Stimulated activated CD8-positive, alpha-beta memory T cell treated with anti-CD3 and anti-CD28 coated beads, Interleukin-4, amount 100 ng/mL, for 1 hour (primary cell): ENCODE results near the gene TMEM92.
A peak's percentile ranks its signal among the peaks of the same experiment; 100 is the strongest.
"Not testable (repeated sequence)": the region's sequence is repeated elsewhere in the genome, so short reads cannot be mapped to it uniquely, and the experiment has no call there.

Experiments used
- DNase-seq, 2 donors: peaks; one replicate each; pipeline ENCODE4 v3.0.0-alpha.2; 2020; ENCODE audit warnings: low read depth in 2 of 2, low spot score in 1 of 2

Gene TMEM92

DNA sequence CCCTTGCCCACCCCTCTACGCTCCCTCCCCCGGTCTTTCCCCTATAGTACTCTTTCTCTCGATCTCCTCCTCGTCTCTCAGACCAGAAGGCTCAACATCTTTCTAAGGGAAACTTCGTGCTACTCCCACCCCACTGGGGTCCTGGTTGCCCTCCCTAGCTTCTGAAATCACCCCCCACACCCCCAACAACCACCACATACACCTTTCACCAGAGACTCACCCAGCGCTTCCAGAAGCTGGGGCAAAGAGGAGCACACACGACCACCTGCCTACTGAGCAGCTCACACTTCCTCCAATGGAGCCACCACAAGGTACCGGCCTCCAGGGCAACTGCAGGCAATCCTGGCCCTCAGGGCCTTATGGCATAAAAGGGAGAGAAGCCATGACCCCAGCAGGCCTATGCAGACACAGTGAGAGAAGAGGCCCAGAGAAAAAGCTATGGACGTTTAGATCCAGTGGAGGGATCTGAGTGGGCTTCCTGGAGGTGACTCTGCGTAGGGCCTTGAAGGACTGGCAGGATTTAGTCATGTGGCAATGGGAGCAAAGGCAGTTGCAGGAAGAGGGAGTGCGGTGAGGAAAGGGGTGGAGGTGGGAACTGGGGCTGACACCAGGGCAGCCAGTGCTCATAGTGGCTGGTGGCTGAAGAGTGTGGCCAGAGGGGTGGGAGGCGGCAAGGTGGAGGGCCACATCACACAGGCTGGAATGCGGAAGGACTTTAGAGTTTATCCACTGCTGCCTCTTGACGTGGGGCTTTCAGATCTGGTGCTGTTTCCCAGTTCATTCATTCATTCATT is 12.1 kb upstream of the TMEM92 start:
- no peak for DNase-seq

DNA sequence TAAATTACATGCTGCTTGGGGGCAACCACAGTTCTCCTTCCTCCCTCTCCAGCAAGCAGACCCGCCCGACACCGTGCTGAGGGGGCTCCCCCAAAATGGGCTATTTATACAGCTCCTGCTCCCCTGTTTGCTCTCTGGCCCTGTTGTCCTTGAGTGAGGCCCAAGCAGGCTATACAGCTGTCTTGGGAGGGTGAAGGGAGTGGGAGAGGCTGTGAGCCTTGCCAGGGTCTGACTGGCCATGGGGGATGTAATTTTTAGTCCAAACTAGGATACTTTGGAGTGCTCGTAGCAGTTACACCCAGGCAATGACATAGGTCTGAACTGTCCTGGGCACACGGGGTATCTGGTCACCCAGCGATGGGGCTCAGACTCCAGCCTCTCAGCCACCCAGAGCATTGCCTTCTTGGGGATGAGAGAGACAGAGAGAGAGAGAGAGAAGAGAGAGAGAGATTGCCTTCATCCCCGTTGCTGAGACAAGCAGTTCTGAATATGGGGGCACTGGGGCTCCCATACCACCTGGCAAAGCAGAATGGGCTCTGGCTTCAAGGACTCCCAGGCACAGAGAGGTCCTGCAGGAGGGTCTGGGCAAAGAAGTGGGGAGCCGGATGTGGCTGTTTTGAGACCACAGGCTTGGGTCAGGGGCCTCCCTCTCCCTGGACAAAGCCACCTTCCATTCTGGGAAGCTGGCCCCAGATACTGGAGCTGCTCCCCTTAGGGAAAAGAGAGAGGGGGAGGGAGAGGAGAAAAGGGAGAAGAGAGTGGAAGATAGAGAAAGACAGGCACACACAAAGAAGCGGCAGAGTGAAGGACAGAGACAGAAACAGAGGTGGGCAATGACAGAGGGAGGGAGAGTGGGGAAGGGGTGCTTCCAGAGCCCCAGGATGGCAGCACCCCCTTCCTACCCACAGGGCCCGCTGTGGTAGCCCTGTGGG is 10.7 kb upstream of the TMEM92 start:
- DNase-seq: no peak

DNA sequence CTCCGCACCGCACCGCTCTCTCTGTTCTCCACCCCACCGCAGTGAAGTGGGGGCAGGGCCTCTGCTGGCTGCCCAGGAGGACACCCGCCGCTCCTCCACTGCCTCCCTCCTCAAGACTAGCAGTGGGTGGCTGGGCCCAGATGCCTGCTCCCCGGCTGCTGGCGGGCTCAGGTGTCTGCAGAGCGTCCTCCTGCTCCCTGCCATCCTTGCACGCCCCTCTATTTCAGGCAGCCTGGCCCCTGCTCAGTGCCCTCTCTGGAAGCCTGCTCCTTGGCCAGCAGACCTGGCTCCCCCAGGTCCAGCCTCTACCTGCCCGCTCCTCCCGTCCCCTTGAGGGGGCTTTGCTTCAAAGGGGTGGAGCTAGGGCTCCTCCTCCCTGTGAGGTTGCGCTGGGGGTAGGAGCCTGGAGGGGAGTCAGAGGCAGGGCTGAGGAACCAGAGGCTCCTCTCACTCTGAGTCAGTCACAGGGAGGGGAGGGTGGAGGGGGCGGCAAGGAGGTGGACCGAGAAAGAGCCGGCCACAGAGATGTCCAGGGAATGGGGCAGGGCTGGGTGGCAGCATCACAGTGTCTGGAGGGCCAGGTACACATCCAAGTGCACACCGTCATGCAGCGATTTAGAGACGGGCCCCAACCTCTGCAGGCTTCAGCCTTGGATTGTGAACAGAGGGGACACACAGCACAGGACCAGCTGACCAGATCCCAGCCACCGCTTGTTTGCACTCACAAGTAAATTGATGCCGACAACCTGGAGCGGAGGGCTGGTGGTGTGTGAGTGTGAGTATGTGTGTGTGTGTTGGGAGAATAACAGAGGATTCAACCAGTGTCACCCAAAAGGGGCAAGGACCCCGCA is 9.8 kb upstream of the TMEM92 start:
- no peak for DNase-seq

DNA sequence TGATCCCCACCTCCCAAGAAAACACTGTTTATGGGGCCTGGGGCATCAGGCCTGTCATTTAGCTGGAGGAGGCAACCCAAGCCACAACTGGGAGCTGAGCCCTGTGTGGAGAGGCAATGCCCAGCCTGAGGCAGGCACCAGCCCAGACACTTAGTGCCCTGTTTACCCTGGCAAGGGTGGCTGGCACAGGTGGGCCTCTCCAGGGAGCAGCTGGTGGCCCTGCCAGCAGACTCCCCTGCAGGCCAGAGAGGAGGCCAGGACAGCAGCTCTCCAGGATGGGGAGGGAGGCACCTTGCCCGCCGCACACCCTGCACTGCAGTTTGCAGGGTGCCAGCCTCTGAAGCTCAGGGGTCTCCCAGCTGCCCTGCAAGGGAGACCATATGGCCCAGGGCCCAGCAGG is 9.1 kb upstream of the TMEM92 start:
- DNase-seq: no peak

DNA sequence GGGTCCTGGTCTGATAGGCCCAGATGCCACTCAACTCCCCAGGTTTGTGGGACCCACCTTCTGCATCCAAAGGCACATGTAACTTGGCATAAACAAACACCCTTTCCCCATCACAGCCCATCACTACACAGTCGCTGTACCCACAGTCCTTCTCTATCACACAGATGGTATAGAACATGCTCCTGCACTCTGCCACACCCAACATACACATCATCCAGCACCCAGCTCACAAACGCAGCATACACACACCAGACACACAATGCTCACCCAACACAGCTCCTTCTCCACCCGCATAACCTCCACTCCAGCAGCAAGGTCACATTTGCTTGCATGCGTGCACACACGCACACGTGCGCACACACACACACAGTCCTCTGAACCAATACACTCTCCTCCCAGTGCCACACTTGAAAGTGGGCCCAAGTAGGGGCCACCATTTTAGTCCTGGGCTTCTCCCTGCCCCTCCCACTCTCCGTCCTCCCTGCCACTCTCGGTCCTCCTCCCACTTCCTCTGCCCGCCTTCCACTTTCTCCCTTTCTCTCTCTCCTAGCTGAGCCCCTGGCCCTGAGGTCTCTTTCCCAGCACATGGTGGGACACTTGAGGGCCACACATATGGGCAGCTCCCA is 8.5 kb upstream of the TMEM92 start:
- no peak for DNase-seq

DNA sequence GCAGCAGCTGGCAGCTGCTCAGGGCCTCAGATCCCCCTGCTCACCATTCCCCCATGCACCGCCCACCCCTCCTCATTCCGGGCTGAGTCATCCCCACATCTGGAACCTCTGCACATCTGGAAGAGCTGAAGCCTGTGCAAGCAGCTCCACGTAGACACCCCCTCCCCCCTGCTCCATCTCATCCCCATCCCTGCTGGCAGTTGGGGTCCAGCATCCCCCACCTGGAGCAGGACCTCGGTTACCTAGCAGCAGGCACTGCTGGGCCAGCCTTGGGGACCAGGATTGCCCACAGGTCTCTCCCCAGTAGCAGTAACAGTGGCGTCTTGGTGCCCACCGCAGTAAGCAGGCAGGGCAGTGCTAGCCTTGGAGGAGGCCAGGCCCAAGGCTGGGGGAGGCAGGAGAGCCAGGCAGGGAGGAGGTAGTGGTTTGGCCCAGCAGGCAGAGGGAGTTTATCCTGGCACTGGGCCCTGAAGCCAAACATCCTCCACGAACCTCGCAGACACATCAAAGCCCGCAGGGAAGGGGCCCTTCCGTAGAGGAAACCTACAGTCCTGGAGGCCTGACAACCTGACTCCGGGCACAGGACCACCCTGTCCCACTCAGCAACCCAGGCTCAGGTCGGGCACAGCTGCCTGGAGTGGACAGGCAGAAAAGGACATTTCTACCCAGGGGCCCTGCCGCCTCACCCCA is 7.7 kb upstream of the TMEM92 start:
- no peak for DNase-seq

DNA sequence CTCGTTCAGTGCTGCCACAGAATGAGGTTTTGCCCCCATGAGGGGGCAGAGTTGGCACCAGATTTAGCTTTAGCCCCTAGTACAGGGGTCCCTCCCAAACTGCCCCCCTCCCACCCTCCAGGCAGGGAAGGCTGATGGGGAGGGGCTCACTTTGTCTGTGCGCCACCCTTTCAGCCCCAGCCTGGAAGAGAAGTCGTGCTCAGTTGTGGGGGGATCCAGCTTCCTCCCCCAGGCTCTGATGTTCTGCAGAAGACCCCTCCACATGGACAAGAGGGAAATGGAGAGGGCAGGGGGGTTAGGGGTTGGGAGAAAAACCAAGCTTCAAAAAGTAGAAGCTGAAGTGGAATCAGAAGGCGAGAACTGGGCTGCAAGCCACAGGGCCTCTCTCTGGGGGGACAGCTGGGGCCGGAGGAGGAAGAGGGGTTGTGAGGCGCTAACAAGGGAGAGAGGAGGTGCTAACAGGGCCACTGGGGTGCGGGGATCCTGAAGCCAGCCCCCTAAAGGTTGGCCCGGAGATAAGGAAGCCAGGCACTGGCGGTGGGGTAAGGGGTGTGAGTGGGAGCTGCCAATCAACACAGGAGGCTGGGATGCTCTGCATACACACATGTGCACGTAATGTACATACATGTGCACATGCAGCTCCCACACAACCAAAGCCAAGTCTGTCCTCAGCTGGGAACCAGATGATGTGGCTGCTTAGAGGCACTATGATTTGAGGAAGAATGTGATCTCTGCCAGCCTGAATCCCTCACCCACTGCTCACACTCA is 7.0 kb upstream of the TMEM92 start:
- DNase-seq: no peak

DNA sequence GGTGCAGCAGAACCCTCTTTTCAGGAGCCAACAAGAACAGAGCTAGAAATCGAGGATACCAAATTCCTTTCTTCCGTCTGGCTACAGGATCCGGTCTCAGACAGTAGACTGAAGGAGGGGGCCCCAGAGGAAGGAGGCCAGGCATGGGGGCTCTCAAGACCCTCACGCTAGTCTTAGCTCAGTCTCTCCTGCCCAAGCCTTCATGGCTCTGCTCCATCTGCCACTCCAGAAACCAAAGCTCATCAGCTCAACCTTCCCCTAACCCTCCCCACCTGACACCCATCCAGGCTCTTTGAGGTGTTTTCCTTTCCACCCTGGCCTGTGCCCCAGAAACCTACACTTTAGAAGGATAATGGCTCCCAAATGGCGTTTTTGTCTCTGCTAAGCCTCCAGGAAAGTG is 6.2 kb upstream of the TMEM92 start:
- no peak for DNase-seq

DNA sequence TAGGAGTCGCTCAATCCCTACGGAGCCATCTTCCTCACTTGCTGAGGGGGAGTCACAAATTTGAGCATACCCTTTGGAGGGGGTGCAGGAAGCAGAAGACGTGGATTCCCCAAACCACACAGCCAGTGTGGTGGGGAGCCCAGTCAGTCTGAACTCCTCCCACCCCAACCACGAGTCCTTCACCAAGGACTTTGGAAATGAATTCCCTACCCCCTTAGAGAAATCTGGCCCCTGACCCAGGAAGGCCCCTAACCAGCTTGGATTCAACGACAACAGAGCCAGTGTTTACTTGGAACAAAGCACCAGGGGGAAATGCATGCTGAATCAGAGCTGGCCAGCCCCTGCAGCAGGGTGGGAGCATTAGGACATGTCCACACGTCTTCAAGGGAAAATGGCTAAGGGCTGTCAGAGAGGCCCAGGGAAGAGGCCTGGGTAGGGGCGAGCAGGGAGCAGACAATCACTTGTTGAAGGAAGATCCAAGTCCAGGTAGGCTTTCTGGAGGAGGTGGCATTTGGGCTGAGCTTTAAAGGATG is 5.5 kb upstream of the TMEM92 start:
- DNase-seq: no peak

DNA sequence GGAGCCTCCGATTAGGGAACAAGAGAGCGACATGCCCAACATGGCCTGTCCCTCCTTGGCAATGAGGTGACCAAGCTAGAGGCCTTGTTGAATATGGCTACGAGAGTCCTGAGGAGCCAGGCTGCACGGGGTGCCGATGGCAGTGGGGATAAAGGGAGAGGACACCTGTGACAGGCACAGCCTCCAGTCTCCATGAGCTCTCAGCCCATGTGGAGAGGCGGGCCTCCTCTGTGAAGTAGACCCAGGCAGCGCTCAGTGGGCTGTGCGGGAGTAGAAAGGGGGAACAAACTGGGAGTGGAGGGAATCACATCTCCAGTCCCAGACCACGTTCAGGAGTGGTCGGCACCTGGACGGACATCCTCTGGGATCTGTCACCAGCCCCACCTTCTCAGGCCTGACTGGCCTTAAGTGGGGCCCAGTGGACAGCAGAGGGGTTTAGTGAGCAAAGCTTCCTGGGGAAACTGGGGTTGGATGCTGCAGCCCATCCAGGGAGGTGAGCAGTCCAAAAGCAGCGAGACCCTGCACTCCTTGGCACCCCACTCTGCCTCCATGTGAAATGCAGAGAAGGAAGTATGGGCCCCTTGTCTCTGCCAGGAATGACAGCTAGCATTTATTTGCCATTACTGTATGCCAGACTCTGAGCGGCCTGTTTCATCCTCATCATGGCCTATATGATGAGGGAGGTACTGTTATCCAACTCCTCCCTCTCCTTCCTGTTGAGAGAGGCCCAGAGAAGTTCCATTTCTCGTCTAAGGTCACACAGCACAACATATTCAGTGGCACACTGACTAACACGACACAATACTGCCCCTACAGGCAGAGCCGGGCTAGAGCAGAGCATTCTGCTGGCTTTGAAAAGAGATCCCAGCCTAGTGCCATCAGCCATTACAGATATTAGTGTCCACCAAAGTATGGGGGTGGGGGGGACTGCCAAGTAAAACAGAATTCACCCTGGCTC is 4.5 kb upstream of the TMEM92 start:
- DNase-seq: peak in 1 of 2 donors; percentile 31

DNA sequence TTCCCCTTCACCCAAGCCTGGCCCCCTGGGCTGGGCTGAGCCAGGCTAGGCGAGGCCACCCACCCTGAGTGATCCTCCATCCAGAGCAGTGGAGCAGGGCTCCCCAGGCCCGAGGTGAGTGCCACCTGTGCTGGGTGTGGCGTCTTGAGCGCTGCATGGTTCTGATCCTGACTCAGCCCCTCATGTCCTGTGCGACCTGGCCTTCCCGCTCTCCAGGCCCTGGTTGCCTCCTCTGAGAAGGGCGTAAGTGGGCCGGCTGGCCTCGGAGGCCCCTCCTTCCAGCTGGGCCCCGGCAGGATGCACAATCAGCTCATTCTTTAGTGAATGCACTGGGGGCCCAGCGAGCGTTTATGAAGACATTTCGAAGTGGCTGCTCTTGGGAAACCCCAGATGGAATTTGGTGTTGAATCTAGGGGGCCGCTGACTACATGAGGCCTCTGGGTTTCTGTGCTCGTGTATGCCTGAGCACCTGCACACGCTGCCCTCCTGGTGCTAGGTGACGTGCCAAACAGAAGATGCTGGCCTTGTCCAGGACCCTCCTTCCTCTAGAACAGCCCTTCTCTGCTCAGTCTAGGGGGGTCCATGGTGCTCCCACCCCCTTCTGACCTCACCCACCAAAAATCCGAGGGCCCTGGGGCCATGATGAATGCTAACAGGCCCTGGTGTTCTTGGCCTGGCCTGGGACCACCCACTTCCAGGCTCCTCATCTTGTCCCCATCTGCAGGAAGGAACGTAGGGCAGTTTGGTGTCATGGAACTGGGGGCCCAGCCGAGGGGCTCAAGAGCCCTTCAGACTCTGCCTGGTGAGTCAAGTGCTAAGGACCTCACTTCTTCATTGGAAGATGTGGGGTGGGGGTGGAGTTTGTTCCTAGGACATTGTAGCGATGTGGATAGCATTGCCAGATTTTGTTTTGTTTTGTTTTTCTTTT is 3.6 kb upstream of the TMEM92 start:
- DNase-seq: no peak

DNA sequence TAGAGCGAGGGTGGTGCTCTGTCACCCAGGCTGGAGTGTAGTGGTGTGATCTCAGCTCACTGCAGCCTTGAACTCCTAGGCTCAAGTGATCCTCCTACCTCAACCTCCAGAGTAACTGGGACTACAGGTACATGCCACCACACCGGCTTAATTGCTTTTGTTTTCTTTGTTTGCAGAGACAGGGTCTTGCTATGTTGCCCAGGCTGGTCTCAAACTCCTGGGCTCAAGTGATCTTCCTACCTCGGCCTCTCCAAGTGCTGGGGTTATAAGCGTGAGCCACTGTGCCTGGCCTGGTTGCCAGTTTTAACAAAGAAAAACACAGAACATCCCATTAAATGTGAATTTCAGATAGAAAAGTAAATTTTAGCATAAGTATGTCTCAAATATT is 2.9 kb upstream of the TMEM92 start:
- not testable (repeated sequence) for DNase-seq

DNA sequence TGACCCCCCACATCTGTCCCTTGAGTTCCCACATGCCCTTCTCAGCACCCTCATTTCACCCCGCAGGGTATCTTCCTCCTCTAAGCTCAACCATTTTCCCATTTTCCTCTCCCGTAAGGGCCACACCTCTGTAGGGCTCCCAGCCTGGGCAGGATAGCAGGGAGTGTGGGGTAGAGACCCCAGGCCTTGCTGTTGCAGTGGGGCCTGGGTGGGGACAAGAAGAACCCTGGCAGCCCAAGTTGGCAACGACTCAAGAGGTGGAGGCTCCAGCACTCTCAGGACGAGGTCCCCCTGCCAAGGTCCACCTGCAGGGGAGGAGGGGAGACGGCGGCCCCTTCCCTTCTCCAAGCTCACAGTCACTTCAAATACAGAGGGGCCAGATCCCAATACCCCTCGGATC is 2.0 kb upstream of the TMEM92 start:
- DNase-seq: no peak

DNA sequence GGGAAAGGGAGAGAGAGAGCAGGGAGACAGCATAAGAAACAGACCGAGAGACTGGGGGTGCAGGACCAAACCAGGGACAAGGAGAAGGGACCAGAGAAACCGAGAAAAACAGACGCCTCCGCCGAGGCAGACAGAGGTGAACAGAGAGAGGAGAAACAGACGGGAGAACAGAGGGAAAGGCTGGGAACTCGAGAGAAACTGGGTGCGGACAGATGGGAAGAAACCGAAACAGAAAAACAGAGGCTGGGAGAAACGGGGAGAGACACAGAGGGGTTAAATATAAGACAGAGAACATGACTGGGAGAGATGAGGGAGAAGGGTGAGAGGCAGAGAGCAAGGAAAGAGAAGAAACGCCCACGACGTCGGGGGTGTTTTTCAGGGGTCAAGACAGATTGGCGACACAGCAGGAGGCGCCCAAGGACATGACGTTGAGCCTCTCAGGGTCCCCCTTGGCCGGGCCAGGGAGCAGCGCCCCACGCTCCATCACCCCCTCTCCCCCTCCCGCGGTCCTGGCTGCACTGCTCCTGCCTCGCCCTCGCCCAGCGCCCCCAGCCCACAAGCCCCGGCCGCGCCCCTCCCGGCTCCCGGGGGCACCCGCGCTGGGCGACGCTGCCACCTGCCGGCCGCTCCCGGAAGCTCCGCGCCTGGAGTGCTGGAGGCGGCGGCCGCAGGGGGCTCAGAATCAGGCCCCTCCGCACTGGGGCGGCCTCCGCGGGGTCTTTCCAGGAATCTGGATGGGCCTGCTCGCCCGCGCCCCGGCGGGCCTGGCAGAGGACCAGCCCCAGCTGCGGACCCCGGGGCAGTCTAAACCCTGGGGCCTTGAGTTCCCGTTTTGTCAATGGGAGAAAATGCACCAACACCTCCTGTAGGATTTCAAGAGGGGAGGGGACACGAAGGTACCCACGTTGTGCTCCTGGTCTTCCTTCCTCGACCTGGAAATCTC is 1.3 kb upstream of the TMEM92 start:
- peak; percentile 17 to 24 for DNase-seq

DNA sequence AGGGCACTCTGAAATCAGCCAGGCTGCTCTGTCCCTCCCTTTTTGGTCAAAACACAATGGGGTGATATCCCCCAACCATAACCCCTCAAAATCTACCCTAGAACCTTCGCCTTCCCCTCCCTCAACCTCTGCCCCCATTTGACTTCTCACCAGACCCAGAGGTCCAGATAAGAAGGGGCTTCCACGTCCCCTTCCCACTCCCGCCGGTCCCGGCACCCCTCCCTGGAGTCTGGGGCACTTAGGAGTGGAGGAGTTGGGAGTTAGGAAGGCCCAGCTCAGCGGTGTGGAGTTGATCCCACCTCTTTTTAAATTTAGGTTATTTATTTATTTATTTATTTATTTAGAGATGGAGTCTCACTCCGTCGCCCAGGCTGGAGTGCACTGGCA is 619 bp upstream of the TMEM92 start:
- DNase-seq: no peak

DNA sequence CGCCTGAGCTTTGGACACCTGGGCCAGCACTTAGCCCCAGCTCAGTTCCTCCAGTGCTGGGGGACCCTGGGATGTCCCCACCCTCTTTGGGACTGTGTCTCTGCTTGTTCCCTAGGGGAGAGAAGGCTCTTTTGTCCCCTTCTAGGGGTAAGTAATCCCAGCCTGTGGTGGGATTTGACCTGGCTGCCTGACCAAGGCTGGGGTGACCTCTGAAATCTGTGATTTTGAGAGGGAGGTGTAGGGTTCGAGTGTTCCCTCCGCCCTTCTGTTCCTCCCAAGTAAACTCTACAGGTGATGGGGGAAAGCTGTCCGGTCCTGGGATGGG is 593 bp downstream of the TMEM92 start:
- no peak for DNase-seq
